Measurements from ENCODE around the gene CPNE2. TPM values are rescaled to one million over a fixed set of nuclear protein-coding genes. Genes with fewer than 3 reads are reported as not detected.

The CPNE2 gene
- total and polyA plus RNA-seq, 4 donors = 6.8 to 14.6 (median 11.0) TPM

GRCh38 chr16:57156351-57156703 is 63.9 kb downstream of the CPNE2 start:
- H3K27me3 ChIP-seq (ENCODE audit: control insufficient read depth in 4 of 4, insufficient read depth in 4 of 4, low read length in 3 of 4) = no peaks in the 10 kb centered on the region
- no peak for TF ChIP-seq RAD21 (IDR thresholded peaks at IDR 0.05)
- TF ChIP-seq NR2F2 (IDR thresholded peaks at IDR 0.05) = peak; percentile 65
- TF ChIP-seq ATF3 (IDR thresholded peaks at IDR 0.05) = no peak
- no peak overlapping the region for H3K4me3 ChIP-seq (ENCODE audit: low read depth in 1 of 3, low read length in 3 of 3)
- no peaks in the 10 kb centered on the region for H3K4me1 ChIP-seq (ENCODE audit: control insufficient read depth in 4 of 4, insufficient read depth in 4 of 4, low read length in 3 of 4)
- H3K27ac ChIP-seq (ENCODE audit: low read depth in 1 of 2, low read length in 2 of 2) = no peak overlapping the region
- WGBS = 23% methylated on average over 4 of the region's 4 CpGs
- no peak overlapping the region for H3K9ac ChIP-seq (ENCODE audit: low read depth in 1 of 2, low read length in 2 of 2)
- no peak for DNase-seq (ENCODE audit: low spot score)
- no peaks in the 10 kb centered on the region for H3K9me3 ChIP-seq (ENCODE audit: control insufficient read depth in 4 of 4, low read length in 3 of 4)
- peaks cover 10 to 34% (median 26%) of the 10 kb centered on the region in 4 donors for H3K36me3 ChIP-seq (ENCODE audit: control insufficient read depth in 4 of 4, insufficient read depth in 3 of 4, low read depth in 1 of 4, low read length in 3 of 4)

GRCh38 chr16:57157533-57157932 is 65.2 kb downstream of the CPNE2 start:
- no peak for DNase-seq (ENCODE audit: low spot score)
- Histone ChIP-seq H3K27me3 (ENCODE audit: control insufficient read depth in 4 of 4, insufficient read depth in 4 of 4, low read length in 3 of 4) (no peaks in the 10 kb centered on the region), H3K27ac (ENCODE audit: low read depth in 1 of 2, low read length in 2 of 2) (no peak overlapping the region), H3K9ac (ENCODE audit: low read depth in 1 of 2, low read length in 2 of 2) (no peak overlapping the region), H3K4me3 (ENCODE audit: low read depth in 1 of 3, low read length in 3 of 3) (no peak overlapping the region), H3K36me3 (ENCODE audit: control insufficient read depth in 4 of 4, insufficient read depth in 3 of 4, low read depth in 1 of 4, low read length in 3 of 4) (peaks cover 10 to 33% (median 27%) of the 10 kb centered on the region in 4 donors), H3K4me1 (ENCODE audit: control insufficient read depth in 4 of 4, insufficient read depth in 4 of 4, low read length in 3 of 4) (no peaks in the 10 kb centered on the region), H3K9me3 (ENCODE audit: control insufficient read depth in 4 of 4, low read length in 3 of 4) (no peaks in the 10 kb centered on the region)
- 98% methylated on average over 1 of the region's 1 CpG for WGBS
- TF ChIP-seq ATF3 (IDR thresholded peaks at IDR 0.05) = no peak

- 80% methylated on average over 4 of the region's 4 CpGs for WGBS
- no peak overlapping the region for H3K9ac ChIP-seq (ENCODE audit: low read depth in 1 of 2, low read length in 2 of 2)
- TF ChIP-seq JUND (IDR thresholded peaks at IDR 0.05) = no peak
- TF ChIP-seq HNF4A (conservative IDR thresholded peaks at IDR 0.05) = no peak
- TF ChIP-seq RAD21 (IDR thresholded peaks at IDR 0.05) = no peak
- no peak for TF ChIP-seq NR2F2 (IDR thresholded peaks at IDR 0.05)
- TF ChIP-seq MAX (IDR thresholded peaks at IDR 0.05) = no peak
- TF ChIP-seq YY1 (IDR thresholded peaks at IDR 0.05) = no peak
- TF ChIP-seq CTCF (IDR thresholded peaks at IDR 0.05; ENCODE audit: low read depth, low read length, missing input control) = no peak
- TF ChIP-seq SP1 (IDR thresholded peaks at IDR 0.05) = no peak
- TF ChIP-seq HNF4G (IDR thresholded peaks at IDR 0.05) = no peak
- TF ChIP-seq EGR1 (IDR thresholded peaks at IDR 0.05; ENCODE audit: low read depth in 2 of 2) = no peak
- no peak for TF ChIP-seq FOXA1 (IDR thresholded peaks at IDR 0.05)
- no peak for TF ChIP-seq REST (IDR thresholded peaks at IDR 0.05)
- no peak for TF ChIP-seq ATF3 (IDR thresholded peaks at IDR 0.05)
- no peak for TF ChIP-seq RXRA (IDR thresholded peaks at IDR 0.05)
- no peak for TF ChIP-seq GABPA (IDR thresholded peaks at IDR 0.05 in 1 of 2, conservative IDR thresholded peaks at IDR 0.05 in 1 of 2)
- no peak for TF ChIP-seq TAF1 (conservative IDR thresholded peaks at IDR 0.05)
- H3K9me3 ChIP-seq (ENCODE audit: control insufficient read depth in 4 of 4, low read length in 3 of 4) = no peaks in the 10 kb centered on the region
- no peaks in the 10 kb centered on the region for H3K4me1 ChIP-seq (ENCODE audit: control insufficient read depth in 4 of 4, insufficient read depth in 4 of 4, low read length in 3 of 4)
- DNase-seq (ENCODE audit: low spot score) = no peak
- H3K27me3 ChIP-seq (ENCODE audit: control insufficient read depth in 4 of 4, insufficient read depth in 4 of 4, low read length in 3 of 4) = no peaks in the 10 kb centered on the region
- no peak overlapping the region for H3K27ac ChIP-seq (ENCODE audit: low read depth in 1 of 2, low read length in 2 of 2)
- peaks cover 4 to 31% (median 22%) of the 10 kb centered on the region in 4 donors for H3K36me3 ChIP-seq (ENCODE audit: control insufficient read depth in 4 of 4, insufficient read depth in 3 of 4, low read depth in 1 of 4, low read length in 3 of 4)
- H3K4me3 ChIP-seq (ENCODE audit: low read depth in 1 of 3, low read length in 3 of 3) = no peak overlapping the region
Measured at GRCh38 chr16:57159447-57159846, 67.1 kb downstream of the CPNE2 start.
